GM12878 (cell line): ENCODE data around the gene FOSB. TPM values are rescaled to one million over a fixed set of nuclear protein-coding genes. Genes with fewer than 3 reads are reported as not detected.

ENCODE experiments used
- ATAC-seq: fragments of 200-7000 bp; cut with Tn5 transposase; 3 replicates; pipeline ENCODE4 v1.9.1; 2020; ENCODE audit warnings: mild to moderate bottlenecking, moderate library complexity
- BruUV-seq: library from RNA; stranded (reverse); fragments of 400-500 nt; replicated peaks from 2 replicates; lab custom pipeline; 2021; lab: Mats Ljungman, UMichigan
- CTCF ChIA-PET: fragments of 300-600 bp; sonication (Branson Sonifier 250); formaldehyde crosslinking; extraction: SDS; loops from one replicate; lab custom pipeline; 2021; ENCODE audit warnings: inconsistent platforms; lab: Yijun Ruan, JAX
- POLR2A ChIA-PET: fragments of 350-600 bp; formaldehyde crosslinking; extraction: SDS; loops from one replicate; lab custom pipeline; 2021; ENCODE audit warnings: inconsistent platforms; lab: Charles Lee
- RAD21 ChIA-PET: fragments of 300-600 bp; sonication (Branson Sonifier 250); formaldehyde crosslinking; loops from one replicate; lab custom pipeline; 2023; ENCODE audit warnings: antibody characterized with exemption; ENCODE audit not compliant: unreplicated experiment; lab: Charles Lee
- SMC1A ChIA-PET: fragments of 300-600 bp; sonication (Branson Sonifier 250); formaldehyde crosslinking; loops from one replicate; lab custom pipeline; 2023; ENCODE audit not compliant: unreplicated experiment, uncharacterized antibody; lab: Charles Lee
- DNase-seq: peaks from one replicate; pipeline ENCODE4 v3.0.0-alpha.2; 2011; ENCODE audit warnings: low read depth, low spot score
- FAIRE-seq: peaks from 3 replicates; lab custom pipeline; 2011; peaks lifted over from hg19 to GRCh38; lab: Jason Lieb, UNC
- H2AFZ ChIP-seq: 2 replicates; pipeline ENCODE4 v1.6.0; 2011; ENCODE audit warnings: low read depth, low read length, control low read depth; ENCODE audit not compliant: control insufficient read depth
- H3K27ac ChIP-seq: 2 replicates; pipeline ENCODE4 v1.5.1; 2011; ENCODE audit warnings: control low read depth; ENCODE audit not compliant: control insufficient read depth, insufficient read depth
- H3K27me3 ChIP-seq, 2 experiments: replicated peaks in 1 of 2; 2 replicates each; pipeline versions ENCODE4 v1.6.0 to v1.6.1; 2011; ENCODE audit warnings: low read length in 1 of 2; ENCODE audit not compliant: control insufficient read depth in 2 of 2, insufficient read depth in 2 of 2
- H3K36me3 ChIP-seq, 2 experiments: 2 replicates each; pipeline ENCODE4 v1.5.1; 2011; ENCODE audit warnings: low read length in 1 of 2; ENCODE audit not compliant: control insufficient read depth in 2 of 2, insufficient read depth in 2 of 2
- H3K4me1 ChIP-seq: 2 replicates; pipeline ENCODE4 v1.6.1; 2011; ENCODE audit warnings: mild to moderate bottlenecking, low read length, moderate library complexity, mixed read lengths; ENCODE audit not compliant: control insufficient read depth, insufficient read depth
- H3K4me2 ChIP-seq: 2 replicates; pipeline ENCODE4 v1.6.0; 2011; ENCODE audit warnings: control low read depth; ENCODE audit not compliant: control insufficient read depth, insufficient read depth
- H3K4me3 ChIP-seq: fragments of 200-600 bp; sonication (generic); 2 replicates; pipeline ENCODE4 v1.5.1; 2016
- H3K79me2 ChIP-seq: 2 replicates; pipeline ENCODE4 v1.6.0; 2011; ENCODE audit warnings: low read length; ENCODE audit not compliant: control insufficient read depth, insufficient read depth
- H3K9ac ChIP-seq: 2 replicates; pipeline ENCODE4 v1.8.0; 2011; ENCODE audit warnings: low read length, control low read depth, mixed read lengths; ENCODE audit not compliant: control insufficient read depth, insufficient read depth
- H3K9me3 ChIP-seq: replicated peaks from 3 replicates; pipeline ENCODE4 v1.5.1; 2011; ENCODE audit warnings: mild to moderate bottlenecking, low read length; ENCODE audit not compliant: control insufficient read depth, insufficient read depth
- H4K20me1 ChIP-seq: 2 replicates; pipeline ENCODE4 v1.6.0; 2011; ENCODE audit not compliant: control insufficient read depth, insufficient read depth
- CTCF ChIP-seq, 3 experiments: IDR thresholded peaks in 2 of 3; conservative IDR thresholded peaks in 1 of 3; 2 replicates each; pipeline ENCODE4 v1.5.1; 2011; ENCODE audit warnings: low read depth in 3 of 3, low read length in 3 of 3, mild to moderate bottlenecking in 3 of 3, control low read depth in 2 of 3, moderate library complexity in 2 of 3, inconsistent platforms in 1 of 3, mixed read lengths in 1 of 3; ENCODE audit not compliant: control insufficient read depth in 2 of 3, insufficient read depth in 1 of 3; ENCODE audit errors: extremely low read depth in 1 of 3
- HCFC1 ChIP-seq: fragments of 150-350 bp; IDR thresholded peaks from 2 replicates; pipeline ENCODE4 v1.6.1; 2014; ENCODE audit warnings: low read length
- HDGF ChIP-seq: fragments of 450-650 bp; IDR thresholded peaks from 2 replicates; pipeline ENCODE4 v1.6.1; 2016; ENCODE audit warnings: antibody characterized with exemption
- KAT2A ChIP-seq: conservative IDR thresholded peaks from 2 replicates; pipeline ENCODE4 v1.6.1; 2011; ENCODE audit warnings: low read depth, low read length; ENCODE audit not compliant: control insufficient read depth
- KDM1A ChIP-seq: fragments of 200-600 bp; sonication (generic); IDR thresholded peaks from 2 replicates; pipeline ENCODE4 v1.6.1; 2016; ENCODE audit warnings: borderline replicate concordance
- NR2C2 ChIP-seq: IDR thresholded peaks from 2 replicates; pipeline ENCODE4 v1.6.1; 2011; ENCODE audit warnings: borderline replicate concordance, low read depth; ENCODE audit not compliant: control insufficient read depth, insufficient read length
- SIX5 ChIP-seq: IDR thresholded peaks from 2 replicates; pipeline ENCODE4 v1.6.1; 2011; ENCODE audit warnings: mild to moderate bottlenecking, low read depth, low read length, moderate library complexity; ENCODE audit not compliant: severe bottlenecking
- WGBS: methylation state at CpG from one replicate; pipeline ENCODE4 v1.1.6; 2016; ENCODE audit warnings: low lambda C conversion rate; ENCODE audit not compliant: insufficient replicate concordance, insufficient coverage; ENCODE audit errors: missing lambda C conversion rate; 5-methylcytosine and 5-hydroxymethylcytosine counted together
- in situ Hi-C: fragments of 300-500 bp; cut with MboI; formaldehyde crosslinking; loops from 9 replicates; pipeline ENCODE4 v1.14.3; 2018; ENCODE audit warnings: mixed read lengths
- intact Hi-C: fragments of 100-400 bp; cut with micrococcal nuclease; formaldehyde crosslinking; loops from one replicate; pipeline ENCODE4 v1.14.2; 2022; ENCODE audit not compliant: unreplicated experiment
- polyA plus RNA-seq, 11 experiments: library from polyadenylated mRNA; depleted of rRNA in 4 of 11; unstranded in 6 of 11; stranded (reverse) in 5 of 11; fragments of >200 nt; fragmentation: Nextera tagmentation in 4 of 11; fragmentation: Illumina TruSeq in 1 of 11; extraction: Ambion mirVana in 4 of 11; extraction: Trizol in 1 of 11; gene quantifications; 1 replicate in 1 of 11; 2 replicates in 10 of 11; pipeline versions ENCODE4 v1.2.1 to v1.2.3, GENCODE V29; 2011 to 2016; ENCODE audit warnings: inconsistent platforms in 2 of 11, missing spikeins in 2 of 11, low read depth in 1 of 11
- total RNA-seq, 4 experiments: library from RNA; depleted of rRNA in 3 of 4; stranded (reverse); fragments of >200 nt in 3 of 4; fragmentation: Illumina TruSeq in 1 of 4; extraction: Trizol in 1 of 4; gene quantifications; 2 replicates each; pipeline versions ENCODE4 v1.2.1 to v1.2.3, GENCODE V29; 2013 to 2021
- TF ChIP-seq, protein P1 (sequence below): fragments of 450-650 bp; IDR thresholded peaks from 2 replicates; pipeline ENCODE4 v1.6.1; 2016; ENCODE audit warnings: mild to moderate bottlenecking

Gene FOSB
- total and polyA plus RNA-seq, 10 of the 15 experiments (the other 5 are each of a cell fraction or from before 2014, with no cell fraction given): 0.06 to 0.56 (median 0.26) TPM

DNA sequence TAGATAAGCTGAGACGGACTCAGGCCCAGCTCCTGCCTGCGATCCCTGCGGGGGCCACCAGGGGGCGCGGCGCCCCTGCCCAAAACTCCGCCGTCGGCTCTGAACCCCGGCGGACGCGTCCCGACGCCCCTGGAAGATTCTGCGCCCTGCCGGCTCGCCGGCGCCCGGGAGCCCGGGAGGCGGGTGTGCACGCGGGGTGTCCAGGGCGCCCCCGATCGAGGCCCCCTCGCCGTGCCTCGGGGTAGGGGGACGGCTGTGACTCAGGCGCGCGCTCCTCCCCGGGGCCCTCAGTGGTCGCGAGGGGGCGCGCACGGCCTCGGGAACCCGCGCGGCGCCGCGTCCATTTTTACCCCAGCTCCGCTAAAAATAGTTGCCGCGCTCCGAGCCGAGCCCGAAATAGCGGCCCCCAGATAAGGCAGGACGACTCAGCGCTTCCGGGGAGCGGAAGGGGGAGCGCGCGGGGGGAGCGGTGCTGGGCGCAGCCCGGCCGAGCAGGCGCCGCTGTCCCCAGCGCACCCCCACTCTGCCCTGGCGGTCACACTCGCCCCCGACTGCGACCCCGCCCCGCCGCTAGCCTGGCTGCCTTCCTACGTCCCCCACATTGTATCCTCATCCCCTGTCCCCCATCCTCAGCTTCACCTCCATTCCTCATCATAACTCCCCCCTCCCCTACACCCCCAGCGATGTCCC is 28.1 kb upstream of the FOSB start (continued):
- TF ChIP-seq CTCF (IDR thresholded peaks at IDR 0.05 in 2 of 3, conservative IDR thresholded peaks at IDR 0.05 in 1 of 3; ENCODE audit: control insufficient read depth in 2 of 3, extremely low read depth in 1 of 3, insufficient read depth in 1 of 3, low read depth in 3 of 3, low read length in 3 of 3): peak; percentile 67 to 95 (median 94)
- peak; percentile 11; the same call in 1 of the 2 replicates for TF ChIP-seq HCFC1
- no peak for TF ChIP-seq KAT2A
- TF ChIP-seq, all 136 proteins: peak for 53

- POLR2A ChIA-PET: interaction anchor here (0.6 to 2.6 kb wide), 9 partner anchors 8 to 217 kb away, joined by 3 to 30 read pairs (median 6); no protein-coding TSS in a partner anchor
- 37% methylated on average over 7 of the region's 9 CpGs for WGBS
- CTCF ChIA-PET: interaction anchor here (0.9 to 6.6 kb wide), 24 partner anchors 9 to 330 kb away, joined by 3 to 385 read pairs (median 5); partner anchors contain the start of genes ERCC1, FOSB, PPP1R13L and SIX5
- Histone ChIP-seq H3K79me2 (no peaks in the 10 kb centered on the region), H3K27ac (peak overlapping the region; percentile 82), H3K36me3 (no peaks in the 10 kb centered on the region), H3K4me1 (peaks cover 23% of the 10 kb centered on the region), H3K9ac (peak overlapping the region; percentile 73; the same call in 1 of the 2 replicates), H4K20me1 (no peaks in the 10 kb centered on the region), H3K9me3 (no peaks in the 10 kb centered on the region), H2AFZ (peak overlapping the region; percentile 75), H3K4me3 (peak overlapping the region; percentile 57), H3K27me3 (no peaks in the 10 kb centered on the region), H3K4me2 (peak overlapping the region; percentile 76)
- TF ChIP-seq KDM1A (no peak), HCFC1 (no peak), NR2C2 (no peak), SIX5 (no peak), HDGF (0 out of 2 replicates have a peak, but pooled peaks have one; percentile 40)
- TF ChIP-seq, protein P1, sequence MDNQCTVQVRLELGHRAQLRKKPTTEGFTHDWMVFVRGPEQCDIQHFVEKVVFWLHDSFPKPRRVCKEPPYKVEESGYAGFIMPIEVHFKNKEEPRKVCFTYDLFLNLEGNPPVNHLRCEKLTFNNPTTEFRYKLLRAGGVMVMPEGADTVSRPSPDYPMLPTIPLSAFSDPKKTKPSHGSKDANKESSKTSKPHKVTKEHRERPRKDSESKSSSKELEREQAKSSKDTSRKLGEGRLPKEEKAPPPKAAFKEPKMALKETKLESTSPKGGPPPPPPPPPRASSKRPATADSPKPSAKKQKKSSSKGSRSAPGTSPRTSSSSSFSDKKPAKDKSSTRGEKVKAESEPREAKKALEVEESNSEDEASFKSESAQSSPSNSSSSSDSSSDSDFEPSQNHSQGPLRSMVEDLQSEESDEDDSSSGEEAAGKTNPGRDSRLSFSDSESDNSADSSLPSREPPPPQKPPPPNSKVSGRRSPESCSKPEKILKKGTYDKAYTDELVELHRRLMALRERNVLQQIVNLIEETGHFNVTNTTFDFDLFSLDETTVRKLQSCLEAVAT: peak; percentile 68
- DNase-seq: no peak
- ATAC-seq: no peak
- RAD21 ChIA-PET: interaction anchor here (1.0 to 3.5 kb wide), 15 partner anchors 14 to 206 kb away, joined by 3 to 206 read pairs (median 5); partner anchors contain the start of genes FOSB and PPP1R13L
- SMC1A ChIA-PET: interaction anchor here (1.0 to 6.0 kb wide), 9 partner anchors 10 to 203 kb away, joined by 3 to 145 read pairs (median 9); partner anchors contain the start of gene FOSB
- intact Hi-C loops: loop anchor here (5.0 kb wide), 1 partner anchor 202 kb away; no protein-coding TSS in a partner anchor
- in situ Hi-C loops: loop anchor here (5.0 kb wide), 1 partner anchor 37 kb away; no protein-coding TSS in a partner anchor
- BruUV-seq: no TSS peak
- FAIRE-seq: no peak
Observed at GRCh38 chr19:45440259-45440638, 27.5 kb upstream of the FOSB start.
